ENCODE measurements around the gene ZNF143. TPM values are rescaled to one million over a fixed set of nuclear protein-coding genes. Genes with fewer than 3 reads are reported as not detected.
A peak's percentile ranks its signal among the peaks of the same experiment; 100 is the strongest.

Gene ZNF143
- total and polyA plus RNA-seq, 11 donors = 7.9 to 32.3 (median 22.0) TPM

GRCh38 chr11:9495803-9496514 lies 35.1 kb downstream of the ZNF143 start:
- peaks cover 2 to 100% (median 85%) of the 10 kb centered on the region in 9 donors for H3K36me3 ChIP-seq
- TF ChIP-seq, protein P1, sequence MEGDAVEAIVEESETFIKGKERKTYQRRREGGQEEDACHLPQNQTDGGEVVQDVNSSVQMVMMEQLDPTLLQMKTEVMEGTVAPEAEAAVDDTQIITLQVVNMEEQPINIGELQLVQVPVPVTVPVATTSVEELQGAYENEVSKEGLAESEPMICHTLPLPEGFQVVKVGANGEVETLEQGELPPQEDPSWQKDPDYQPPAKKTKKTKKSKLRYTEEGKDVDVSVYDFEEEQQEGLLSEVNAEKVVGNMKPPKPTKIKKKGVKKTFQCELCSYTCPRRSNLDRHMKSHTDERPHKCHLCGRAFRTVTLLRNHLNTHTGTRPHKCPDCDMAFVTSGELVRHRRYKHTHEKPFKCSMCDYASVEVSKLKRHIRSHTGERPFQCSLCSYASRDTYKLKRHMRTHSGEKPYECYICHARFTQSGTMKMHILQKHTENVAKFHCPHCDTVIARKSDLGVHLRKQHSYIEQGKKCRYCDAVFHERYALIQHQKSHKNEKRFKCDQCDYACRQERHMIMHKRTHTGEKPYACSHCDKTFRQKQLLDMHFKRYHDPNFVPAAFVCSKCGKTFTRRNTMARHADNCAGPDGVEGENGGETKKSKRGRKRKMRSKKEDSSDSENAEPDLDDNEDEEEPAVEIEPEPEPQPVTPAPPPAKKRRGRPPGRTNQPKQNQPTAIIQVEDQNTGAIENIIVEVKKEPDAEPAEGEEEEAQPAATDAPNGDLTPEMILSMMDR (IDR thresholded peaks at IDR 0.05) = no peak
- TF ChIP-seq POLR2A (IDR thresholded peaks at IDR 0.05) = no peak
- no peak overlapping the region for H3K27ac ChIP-seq
- intact Hi-C loops (cut with DNase I) = loop anchor here in 2 of 10 donors (10.0 kb wide), 3 partner anchors 61 to 341 kb away; no protein-coding TSS in a partner anchor
- WGBS, 4 donors = 75 to 81% (median 77%) methylated on average over 6 of the region's 6 CpGs
- H3K9me3 ChIP-seq = no peaks in the 10 kb centered on the region
- H3K27me3 ChIP-seq = no peaks in the 10 kb centered on the region
- no peak for DNase-seq
- no peak overlapping the region for H3K4me3 ChIP-seq
- ATAC-seq = no peak
- H3K4me1 ChIP-seq = no peaks in the 10 kb centered on the region

DNA sequence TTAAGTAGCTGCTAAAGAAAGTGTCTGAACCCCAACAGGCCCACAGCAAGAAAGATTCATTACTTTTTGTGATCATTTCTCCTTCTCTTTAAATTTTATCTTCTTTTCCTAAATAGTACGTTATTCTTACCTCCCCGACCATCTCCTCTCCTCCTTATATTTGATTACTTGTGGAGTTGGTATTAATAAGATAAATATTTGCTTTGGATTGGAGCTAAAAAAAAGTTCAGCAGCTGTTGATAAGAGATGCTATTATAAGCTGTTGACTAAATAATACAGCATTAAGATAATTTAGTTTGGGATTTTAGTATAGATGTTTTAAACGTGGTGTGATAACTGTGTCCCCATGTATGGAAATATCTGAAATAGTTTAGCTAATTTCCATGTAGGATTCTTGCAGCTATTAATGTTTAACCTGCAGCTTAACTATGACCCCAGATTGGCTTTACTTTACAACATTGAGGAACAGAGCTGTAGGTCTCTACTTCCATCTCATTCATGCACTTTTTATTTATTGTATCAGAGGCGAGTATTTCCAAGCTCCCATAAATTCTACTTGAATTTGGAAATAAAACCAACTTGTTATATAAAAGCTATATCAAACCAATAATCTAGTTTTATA lies 37.8 kb downstream of the ZNF143 start:
- DNase-seq (no peak), ATAC-seq (no peak)
- Histone ChIP-seq H3K36me3 (peaks cover 2 to 98% (median 89%) of the 10 kb centered on the region in 9 donors), H3K4me1 (no peaks in the 10 kb centered on the region), H3K4me3 (no peak overlapping the region), H3K9me3 (no peaks in the 10 kb centered on the region), H3K27ac (no peak overlapping the region), H3K27me3 (no peaks in the 10 kb centered on the region)
- no peak for TF ChIP-seq POLR2A (IDR thresholded peaks at IDR 0.05)
- TF ChIP-seq, protein P1 (IDR thresholded peaks at IDR 0.05) = no peak
- WGBS, 4 donors = 70 to 73% (median 71%) methylated on average over 4 of the region's 4 CpGs
- intact Hi-C loops (cut with DNase I) = loop anchor here in 2 of 10 donors (10.0 kb wide), 3 partner anchors 64 to 344 kb away; no protein-coding TSS in a partner anchor

- Histone ChIP-seq H3K27me3 (no peaks in the 10 kb centered on the region), H3K9me3 (no peaks in the 10 kb centered on the region), H3K27ac (no peak overlapping the region), H3K36me3 (peaks cover 0 to 71% (median 41%) of the 10 kb centered on the region in 9 donors), H3K4me1 (peaks cover 0 to 10% (median 3%) of the 10 kb centered on the region in 12 donors), H3K4me3 (no peak overlapping the region)
- TF ChIP-seq, protein P1 (IDR thresholded peaks at IDR 0.05) = peak; percentile 84 to 96 (median 92)
- TF ChIP-seq POLR2A (IDR thresholded peaks at IDR 0.05) = no peak
- WGBS, 4 donors = 44 to 48% (median 47%) methylated on average over 6 of the region's 6 CpGs
- DNase-seq = peak in 4 of 5 donors; percentile 57 to 70 (median 62)
- intact Hi-C loops (cut with DNase I) = loop anchor here in 7 of 10 donors (5.0 to 10.0 kb wide), 5 partner anchors 332 to 492 kb away; no protein-coding TSS in a partner anchor
- ATAC-seq = peak; percentile 15 to 86 (median 83)
Observed at GRCh38 chr11:9506489-9507276, 45.9 kb downstream of the ZNF143 start.
